Measurements from ENCODE around the gene ROR2. TPM values are rescaled to one million over a fixed set of nuclear protein-coding genes. Genes with fewer than 3 reads are reported as not detected.

ROR2 gene
- total and polyA plus RNA-seq, 2 donors, result 28.2 to 33.7 TPM

GRCh38 chr9:91681461-91682305 is 268.3 kb downstream of the ROR2 start:
- 22% methylated on average over 43 of the region's 43 CpGs for WGBS
- Histone ChIP-seq H3K4me1 (ENCODE audit: insufficient read depth) (no peaks in the 10 kb centered on the region), H3K4me3 (ENCODE audit: low read depth, low read length) (no peak overlapping the region), H3K27ac (ENCODE audit: low read depth) (no peak overlapping the region), H3K36me3 (ENCODE audit: insufficient read depth) (no peaks in the 10 kb centered on the region)
- DNase-seq (ENCODE audit: extremely low spot score), result no peak

- WGBS, result 92% methylated on average over 15 of the region's 15 CpGs
Measured at GRCh38 chr9:91680998-91681397, 269.0 kb downstream of the ROR2 start.

GRCh38 chr9:91680106-91680505 is 269.9 kb downstream of the ROR2 start:
- Histone ChIP-seq H3K4me1 (ENCODE audit: insufficient read depth) (no peaks in the 10 kb centered on the region), H3K4me3 (ENCODE audit: low read depth, low read length) (no peak overlapping the region), H3K36me3 (ENCODE audit: insufficient read depth) (no peaks in the 10 kb centered on the region), H3K27ac (ENCODE audit: low read depth) (no peak overlapping the region)
- DNase-seq (ENCODE audit: extremely low spot score), result no peak
- 87% methylated on average over 9 of the region's 9 CpGs for WGBS

More at GRCh38 chr9:91680998-91681397, 269.0 kb downstream of the ROR2 start:
- Histone ChIP-seq H3K36me3 (ENCODE audit: insufficient read depth) (no peaks in the 10 kb centered on the region), H3K4me1 (ENCODE audit: insufficient read depth) (no peaks in the 10 kb centered on the region), H3K27ac (ENCODE audit: low read depth) (no peak overlapping the region), H3K4me3 (ENCODE audit: low read depth, low read length) (no peak overlapping the region)
- DNase-seq (ENCODE audit: extremely low spot score), result no peak

- WGBS, result 89% methylated on average over 8 of the region's 8 CpGs
- H3K4me3 ChIP-seq (ENCODE audit: low read depth, low read length), result no peak overlapping the region
- no peak for DNase-seq (ENCODE audit: extremely low spot score)
- H3K36me3 ChIP-seq (ENCODE audit: insufficient read depth), result no peaks in the 10 kb centered on the region
- H3K4me1 ChIP-seq (ENCODE audit: insufficient read depth), result no peaks in the 10 kb centered on the region
- H3K27ac ChIP-seq (ENCODE audit: low read depth), result no peak overlapping the region
Measured at GRCh38 chr9:91678807-91679580, 271.0 kb downstream of the ROR2 start.

- no peaks in the 10 kb centered on the region for H3K4me1 ChIP-seq (ENCODE audit: insufficient read depth)
- H3K27ac ChIP-seq (ENCODE audit: low read depth), result no peak overlapping the region
- 69% methylated on average over 5 of the region's 5 CpGs for WGBS
- H3K4me3 ChIP-seq (ENCODE audit: low read depth, low read length), result no peak overlapping the region
- no peak for DNase-seq (ENCODE audit: extremely low spot score)
- no peaks in the 10 kb centered on the region for H3K36me3 ChIP-seq (ENCODE audit: insufficient read depth)
Measured at GRCh38 chr9:91677822-91678436, 272.1 kb downstream of the ROR2 start.

- no peaks in the 10 kb centered on the region for H3K4me1 ChIP-seq (ENCODE audit: insufficient read depth)
- no peak overlapping the region for H3K4me3 ChIP-seq (ENCODE audit: low read depth, low read length)
- DNase-seq (ENCODE audit: extremely low spot score), result no peak
- 43% methylated on average over 3 of the region's 3 CpGs for WGBS
- H3K36me3 ChIP-seq (ENCODE audit: insufficient read depth), result no peaks in the 10 kb centered on the region
- no peak overlapping the region for H3K27ac ChIP-seq (ENCODE audit: low read depth)
Measured at GRCh38 chr9:91677331-91677730, 272.7 kb downstream of the ROR2 start.

GRCh38 chr9:91676046-91676445 is 274.0 kb downstream of the ROR2 start:
- WGBS, result 90% methylated on average over 1 of the region's 1 CpG
- Histone ChIP-seq H3K4me3 (ENCODE audit: low read depth, low read length) (no peak overlapping the region), H3K4me1 (ENCODE audit: insufficient read depth) (no peaks in the 10 kb centered on the region), H3K36me3 (ENCODE audit: insufficient read depth) (no peaks in the 10 kb centered on the region), H3K27ac (ENCODE audit: low read depth) (no peak overlapping the region)
- DNase-seq (ENCODE audit: extremely low spot score), result no peak

- Histone ChIP-seq H3K4me1 (ENCODE audit: insufficient read depth) (no peaks in the 10 kb centered on the region), H3K36me3 (ENCODE audit: insufficient read depth) (no peaks in the 10 kb centered on the region), H3K27ac (ENCODE audit: low read depth) (no peak overlapping the region), H3K4me3 (ENCODE audit: low read depth, low read length) (no peak overlapping the region)
- no peak for DNase-seq (ENCODE audit: extremely low spot score)
- WGBS, result 63% methylated on average over 8 of the region's 8 CpGs
Measured at GRCh38 chr9:91664663-91665062, 285.4 kb downstream of the ROR2 start.

- Histone ChIP-seq H3K4me1 (ENCODE audit: insufficient read depth) (no peaks in the 10 kb centered on the region), H3K27ac (ENCODE audit: low read depth) (no peak overlapping the region), H3K36me3 (ENCODE audit: insufficient read depth) (no peaks in the 10 kb centered on the region), H3K4me3 (ENCODE audit: low read depth, low read length) (no peak overlapping the region)
- 83% methylated on average over 6 of the region's 6 CpGs for WGBS
- DNase-seq (ENCODE audit: extremely low spot score), result no peak
Measured at GRCh38 chr9:91663858-91664257, 286.2 kb downstream of the ROR2 start.

- H3K4me1 ChIP-seq (ENCODE audit: insufficient read depth), result no peaks in the 10 kb centered on the region
Measured at GRCh38 chr9:91661451-91661850, 288.6 kb downstream of the ROR2 start.

GRCh38 chr9:91660521-91660920 is 289.5 kb downstream of the ROR2 start:
- DNase-seq (ENCODE audit: extremely low spot score), result no peak
- no peak overlapping the region for H3K4me3 ChIP-seq (ENCODE audit: low read depth, low read length)
- WGBS, result 100% methylated on average over 1 of the region's 1 CpG

More at GRCh38 chr9:91661451-91661850, 288.6 kb downstream of the ROR2 start:
- 95% methylated on average over 3 of the region's 3 CpGs for WGBS
- H3K36me3 ChIP-seq (ENCODE audit: insufficient read depth), result no peaks in the 10 kb centered on the region
- no peak overlapping the region for H3K4me3 ChIP-seq (ENCODE audit: low read depth, low read length)
- no peak overlapping the region for H3K27ac ChIP-seq (ENCODE audit: low read depth)
- DNase-seq (ENCODE audit: extremely low spot score), result no peak

GRCh38 chr9:91659529-91660495 is 290.2 kb downstream of the ROR2 start:
- no peak for DNase-seq (ENCODE audit: extremely low spot score)
- no peaks in the 10 kb centered on the region for H3K36me3 ChIP-seq (ENCODE audit: insufficient read depth)
- no peak overlapping the region for H3K4me3 ChIP-seq (ENCODE audit: low read depth, low read length)
- H3K4me1 ChIP-seq (ENCODE audit: insufficient read depth), result no peaks in the 10 kb centered on the region
- H3K27ac ChIP-seq (ENCODE audit: low read depth), result no peak overlapping the region
- 67% methylated on average over 6 of the region's 6 CpGs for WGBS

More at GRCh38 chr9:91660521-91660920, 289.5 kb downstream of the ROR2 start:
- Histone ChIP-seq H3K36me3 (ENCODE audit: insufficient read depth) (no peaks in the 10 kb centered on the region), H3K4me1 (ENCODE audit: insufficient read depth) (no peaks in the 10 kb centered on the region), H3K27ac (ENCODE audit: low read depth) (no peak overlapping the region)

Data from urinary bladder (tissue), 4 donors.